HepG2 (cell line): Measurements from ENCODE around the gene TMEM50B. TPM values are rescaled to one million over a fixed set of nuclear protein-coding genes. Genes with fewer than 3 reads are reported as not detected.
A peak's percentile ranks its signal among the peaks of the same experiment; 100 is the strongest.

Source experiments
- ATAC-seq: fragments of 200-7000 bp; cut with Tn5 transposase; 3 replicates; pipeline ENCODE4 v1.9.1; 2020; ENCODE audit warnings: mild to moderate bottlenecking, moderate library complexity
- BruUV-seq: library from RNA; stranded (reverse); fragments of 400-500 nt; replicated peaks from 2 replicates; lab custom pipeline; 2021; lab: Mats Ljungman, UMichigan
- CTCF ChIA-PET: fragments of 300-600 bp; formaldehyde crosslinking; extraction: SDS; loops from one replicate; lab custom pipeline; 2021; ENCODE audit warnings: low total read pairs, inconsistent platforms, low intra/inter-chr PET ratio; lab: Yijun Ruan, JAX
- POLR2A ChIA-PET: fragments of 350-600 bp; sonication (Branson Sonifier 250); formaldehyde crosslinking; loops from one replicate; lab custom pipeline; 2020; ENCODE audit warnings: antibody characterized with exemption, inconsistent platforms; lab: Yijun Ruan, JAX
- DNase-seq: peaks from one replicate; pipeline ENCODE4 v3.0.0-alpha.2; 2015; ENCODE audit warnings: low spot score
- FAIRE-seq: peaks from 3 replicates; lab custom pipeline; 2011; peaks lifted over from hg19 to GRCh38; lab: Jason Lieb, UNC
- H2AFZ ChIP-seq: one replicate; pipeline ENCODE4 v1.6.1; 2011; ENCODE audit warnings: low read length, inconsistent platforms
- H3K27ac ChIP-seq: fragments of 300-600 bp; 3 replicates; pipeline ENCODE4 v1.8.0; 2011; ENCODE audit warnings: mixed run types, mild to moderate bottlenecking, mixed read lengths, low read length, inconsistent platforms; ENCODE audit not compliant: insufficient read depth; ENCODE audit errors: extremely low read length
- H3K27me3 ChIP-seq, 2 experiments: fragments of 200-600 bp in 1 of 2; 2 replicates in 1 of 2; 3 replicates in 1 of 2; pipeline versions ENCODE4 v1.6.0 to v1.8.0; 2011; ENCODE audit warnings: low read length in 2 of 2, mild to moderate bottlenecking in 2 of 2, moderate library complexity in 2 of 2, inconsistent platforms in 1 of 2; ENCODE audit not compliant: insufficient read depth in 2 of 2, control insufficient read depth in 1 of 2
- H3K36me3 ChIP-seq, 2 experiments: fragments of 200-600 bp in 1 of 2; replicated peaks in 1 of 2; 2 replicates in 1 of 2; 3 replicates in 1 of 2; pipeline versions ENCODE4 v1.5.1 to v1.8.0; 2011; ENCODE audit warnings: low read length in 2 of 2, inconsistent platforms in 1 of 2; ENCODE audit not compliant: insufficient read depth in 2 of 2, control insufficient read depth in 1 of 2
- H3K4me1 ChIP-seq: 2 replicates; pipeline ENCODE4 v1.5.1; 2012; ENCODE audit warnings: low read length, inconsistent platforms; ENCODE audit not compliant: insufficient read depth
- H3K4me2 ChIP-seq: 2 replicates; pipeline ENCODE4 v1.6.0; 2011; ENCODE audit warnings: low read depth, low read length, inconsistent platforms
- H3K4me3 ChIP-seq, 3 experiments: fragments of 200-600 bp in 1 of 3; sonication (generic), shearing (Covaris generic) in 1 of 3; replicated peaks in 1 of 3; 2 replicates each; pipeline ENCODE4 v1.5.1; 2011 to 2016; ENCODE audit warnings: low read length in 3 of 3, inconsistent platforms in 2 of 3, low read depth in 2 of 3, mild to moderate bottlenecking in 2 of 3, control low read depth in 1 of 3, mixed read lengths in 1 of 3; ENCODE audit not compliant: insufficient read depth in 1 of 3
- H3K79me2 ChIP-seq: one replicate; pipeline ENCODE4 v1.6.1; 2011; ENCODE audit warnings: low read length, inconsistent platforms; ENCODE audit not compliant: insufficient read depth
- H3K9ac ChIP-seq: 2 replicates; pipeline ENCODE4 v1.6.0; 2011; ENCODE audit warnings: mild to moderate bottlenecking, low read depth, low read length, inconsistent platforms; ENCODE audit not compliant: insufficient read depth
- H3K9me3 ChIP-seq: 2 replicates; pipeline ENCODE4 v1.5.1; 2012; ENCODE audit warnings: mild to moderate bottlenecking, low read length
- H4K20me1 ChIP-seq: 2 replicates; pipeline ENCODE4 v1.6.0; 2011; ENCODE audit warnings: inconsistent platforms, mild to moderate bottlenecking, low read length, moderate library complexity; ENCODE audit not compliant: insufficient read depth
- EEA1 ChIP-seq: sonication (generic); formaldehyde crosslinking; IDR thresholded peaks from 2 replicates; pipeline ENCODE4 v1.5.1; 2020; ENCODE audit warnings: mild to moderate bottlenecking, missing genetic modification reagents, borderline replicate concordance
- FOXA3 ChIP-seq: IDR thresholded peaks from 2 replicates; pipeline ENCODE4 v1.6.1; 2016; ENCODE audit warnings: missing genetic modification reagents, missing compliant biosample characterization
- MEIS1 ChIP-seq: sonication (generic); formaldehyde crosslinking; IDR thresholded peaks from 2 replicates; pipeline ENCODE4 v1.9.0; 2021; ENCODE audit warnings: mild to moderate bottlenecking, missing genetic modification reagents, moderate library complexity, borderline replicate concordance
- PHF8 ChIP-seq: sonication (generic); formaldehyde crosslinking; IDR thresholded peaks from 2 replicates; pipeline ENCODE4 v1.5.0; 2020; ENCODE audit warnings: missing genetic modification reagents
- PPARG ChIP-seq: conservative IDR thresholded peaks from 2 replicates; pipeline ENCODE4 v1.6.1; 2016; ENCODE audit warnings: missing biosample characterization, missing genetic modification reagents
- PRPF4 ChIP-seq: fragments of 200-400 bp; formaldehyde crosslinking; IDR thresholded peaks from 2 replicates; pipeline ENCODE4 v1.6.1; 2016; ENCODE audit warnings: low read length, low read depth; ENCODE audit not compliant: poor library complexity, severe bottlenecking
- SCMH1 ChIP-seq: sonication (generic); formaldehyde crosslinking; IDR thresholded peaks from 2 replicates; pipeline ENCODE4 v1.9.0; 2021; ENCODE audit warnings: missing genetic modification reagents, mild to moderate bottlenecking, borderline replicate concordance
- SIX1 ChIP-seq: sonication (generic); formaldehyde crosslinking; IDR thresholded peaks from 2 replicates; pipeline ENCODE4 v1.4.0; 2020; ENCODE audit warnings: missing genetic modification reagents, borderline replicate concordance
- SMC3 ChIP-seq: IDR thresholded peaks from 2 replicates; pipeline ENCODE4 v1.6.1; 2011; ENCODE audit warnings: low read length, improper control_type of control experiment
- TCF7 ChIP-seq: sonication (generic); IDR thresholded peaks from 2 replicates; pipeline ENCODE4 v1.6.1; 2016; ENCODE audit warnings: antibody characterized with exemption, low read depth
- TFAP4 ChIP-seq: sonication (generic); IDR thresholded peaks from 2 replicates; pipeline ENCODE4 v1.6.1; 2016; ENCODE audit warnings: low read depth, borderline replicate concordance
- ZFX ChIP-seq: sonication (generic); formaldehyde crosslinking; IDR thresholded peaks from 2 replicates; pipeline ENCODE4 v1.4.0; 2020; ENCODE audit warnings: mild to moderate bottlenecking, low read depth, missing genetic modification reagents, moderate library complexity
- ZIK1 ChIP-seq: sonication (generic); formaldehyde crosslinking; IDR thresholded peaks from 2 replicates; pipeline ENCODE4 v1.5.0; 2020; ENCODE audit warnings: mild to moderate bottlenecking, low read depth, missing genetic modification reagents, borderline replicate concordance
- ZNF142 ChIP-seq: sonication (generic); formaldehyde crosslinking; IDR thresholded peaks from 2 replicates; pipeline ENCODE4 v1.4.0; 2020; ENCODE audit warnings: missing genetic modification reagents
- ZNF512 ChIP-seq: sonication (generic); formaldehyde crosslinking; IDR thresholded peaks from 2 replicates; pipeline ENCODE4 v1.4.0; 2020; ENCODE audit warnings: mild to moderate bottlenecking, missing genetic modification reagents
- ZNF576 ChIP-seq: sonication (generic); formaldehyde crosslinking; IDR thresholded peaks from 2 replicates; pipeline ENCODE4 v1.4.0; 2020; ENCODE audit warnings: mild to moderate bottlenecking, missing genetic modification reagents
- WGBS: methylation state at CpG from one replicate; pipeline ENCODE4 v1.1.6; 2017; ENCODE audit warnings: low lambda C conversion rate; 5-methylcytosine and 5-hydroxymethylcytosine counted together
- in situ Hi-C: cut with HindIII; loops from 2 replicates; pipeline ENCODE4 v1.10.0; 2017; ENCODE audit warnings: low pct_unique_long_range_greater_than_20kb; ENCODE audit not compliant: extremely low pct_ligation_motif_present
- intact Hi-C: fragments of 100-400 bp; cut with micrococcal nuclease; formaldehyde crosslinking; loops from one replicate; pipeline ENCODE4 v1.10.0; 2022; ENCODE audit not compliant: unreplicated experiment
- polyA plus RNA-seq, 8 experiments: library from polyadenylated mRNA; depleted of rRNA in 3 of 8; stranded (reverse) in 7 of 8; unstranded in 1 of 8; fragments of >200 nt; fragmentation: Illumina TruSeq in 4 of 8; extraction: Trizol in 4 of 8; gene quantifications; 2 replicates each; pipeline versions ENCODE4 v1.2.1 to v1.2.3, GENCODE V29; 2011 to 2016; ENCODE audit warnings: low read depth in 4 of 8, missing spikeins in 1 of 8, mixed read lengths in 1 of 8; ENCODE audit not compliant: insufficient read depth in 1 of 8
- total RNA-seq, 5 experiments: library from RNA; depleted of rRNA; stranded (reverse); fragments of >200 nt; fragmentation: Illumina TruSeq; extraction: Trizol; gene quantifications; 2 replicates each; pipeline ENCODE4 v1.2.3, GENCODE V29; 2016; ENCODE audit warnings: low read depth in 1 of 5

TMEM50B gene
- total and polyA plus RNA-seq, 2 of the 13 experiments (the other 11 are each of a cell fraction or from before 2014, with no cell fraction given) = 29.9 to 46.3 TPM

GRCh38 chr21:33451634-33452071 lies 28.1 kb downstream of the TMEM50B start:
- H3K4me3 ChIP-seq = no peak overlapping the region
- intact Hi-C loops (no loop called here), in situ Hi-C loops (no loop called here)
- H3K79me2 ChIP-seq = no peaks in the 10 kb centered on the region
- peak; percentile 51 for DNase-seq
- H3K27ac ChIP-seq = no peak overlapping the region
- no peaks in the 10 kb centered on the region for H3K9me3 ChIP-seq
- BruUV-seq = no TSS peak
- H3K4me1 ChIP-seq = peaks cover 14% of the 10 kb centered on the region
- FAIRE-seq = no peak
- 52% methylated on average over 1 of the region's 1 CpG for WGBS
- no peaks in the 10 kb centered on the region for H4K20me1 ChIP-seq
- ChIA-PET CTCF (no interaction called here), POLR2A (interaction anchor here (1.2 kb wide), 1 partner anchor 28 kb away, joined by 3 read pairs; the partner anchor contains the start of gene TMEM50B)
- no peak overlapping the region for H2AFZ ChIP-seq
- no peaks in the 10 kb centered on the region for H3K27me3 ChIP-seq
- H3K9ac ChIP-seq = no peak overlapping the region
- ATAC-seq = peak; percentile 85
- peaks cover 1 to 12% of the 10 kb centered on the region in 2 experiments; a peak in 2 of 5 replicates for H3K36me3 ChIP-seq
- H3K4me2 ChIP-seq = no peak overlapping the region
- TF ChIP-seq ZNF512 (CRISPR knock-in tag) (no peak), PRPF4 (no peak), SMC3 (no peak), ZNF142 (CRISPR knock-in tag) (no peak), FOXA3 (CRISPR knock-in tag) (no peak), EEA1 (CRISPR knock-in tag) (no peak), ZFX (CRISPR knock-in tag) (no peak), SCMH1 (no peak), TCF7 (peak; percentile 18; the same call in 1 of the 2 replicates), PPARG (CRISPR knock-in tag) (no peak), ZNF576 (CRISPR knock-in tag) (no peak), SIX1 (CRISPR knock-in tag) (peak; percentile 41; the same call in 1 of the 2 replicates), TFAP4 (0 out of 2 replicates have a peak, but pooled peaks have one; percentile 21), MEIS1 (CRISPR knock-in tag) (no peak), ZIK1 (CRISPR knock-in tag) (no peak), PHF8 (CRISPR knock-in tag) (no peak)
